Adrenal gland (tissue), 12 donors: ENCODE measurements around the gene MLLT1. TPM values are rescaled to one million over a fixed set of nuclear protein-coding genes. Genes with fewer than 3 reads are reported as not detected.

Source experiments
- DNase-seq, 7 donors: peaks; one replicate each; pipeline ENCODE4 v3.0.0-alpha.2; 2019 to 2020
- H3K27ac ChIP-seq, 5 donors: fragments of 200-600 bp; sonication (generic) in 4 of 5; 1 replicate in 3 of 5; 2 replicates in 2 of 5; pipeline versions ENCODE4 v1.5.1 to v1.8.0; 2016 to 2020; ENCODE audit warnings: mild to moderate bottlenecking in 1 of 5
- H3K27me3 ChIP-seq: fragments of 200-600 bp; 2 replicates; pipeline ENCODE4 v1.8.0; 2021
- H3K36me3 ChIP-seq, 2 donors: fragments of 200-600 bp; replicated peaks in 1 of 2; 1 replicate in 1 of 2; 2 replicates in 1 of 2; pipeline versions ENCODE4 v1.5.1 to v1.8.0; 2018 to 2022
- H3K4me1 ChIP-seq, 2 donors: fragments of 200-600 bp; replicated peaks in 1 of 2; 1 replicate in 1 of 2; 2 replicates in 1 of 2; pipeline versions ENCODE4 v1.5.1 to v1.8.0; 2018 to 2021
- H3K4me3 ChIP-seq, 4 donors: fragments of 200-600 bp; sonication (generic) in 3 of 4; one replicate each; pipeline ENCODE4 v1.5.1; 2016 to 2018
- H3K9me3 ChIP-seq, 3 donors: fragments of 200-600 bp; sonication (generic) in 1 of 3; replicated peaks in 1 of 3; 1 replicate in 2 of 3; 2 replicates in 1 of 3; pipeline versions ENCODE4 v1.5.1 to v1.8.0; 2016 to 2021
- CTCF ChIP-seq, 6 experiments: fragments of 450-650 bp in 4 of 6; fragments of 200-600 bp in 2 of 6; sonication (generic) in 1 of 6; IDR thresholded peaks; 1 replicate in 5 of 6; 2 replicates in 1 of 6; pipeline versions ENCODE4 v1.5.1 to v1.8.0; 2016 to 2021; ENCODE audit warnings: antibody characterized with exemption in 6 of 6, mild to moderate bottlenecking in 2 of 6, moderate library complexity in 1 of 6
- POLR2A ChIP-seq, 2 donors: fragments of 450-650 bp; IDR thresholded peaks; one replicate each; pipeline ENCODE4 v1.6.1; 2017; ENCODE audit warnings: antibody characterized with exemption in 2 of 2, mild to moderate bottlenecking in 2 of 2, moderate library complexity in 1 of 2
- WGBS, 4 donors: extraction: QIAGEN DNeasy Blood & Tissue Kit in 2 of 4; methylation state at CpG; one replicate each; pipeline versions ENCODE4 v1.1.5 to v1.1.7; 2013 to 2017; 5-methylcytosine and 5-hydroxymethylcytosine counted together
- intact Hi-C, 2 donors: fragments of 100-400 bp; cut with DNase I; formaldehyde crosslinking; loops; one replicate each; pipeline versions ENCODE4 v1.14.1 to v1.15.0; 2022 to 2023
- polyA plus RNA-seq, 3 donors: library from polyadenylated mRNA; stranded (reverse); fragments of 200-250 nt in 2 of 3; fragments of 350-450 nt in 1 of 3; fragmentation: Illumina TruSeq in 1 of 3; extraction: RNeasy Lipid Tissue Mini Kit (QIAGEN cat#74804) in 1 of 3; gene quantifications; one replicate each; pipeline ENCODE4 v1.2.3, GENCODE V29; 2013 to 2014
- total RNA-seq, 9 donors: library from RNA; depleted of rRNA in 4 of 9; stranded (reverse); fragments of >200 nt in 4 of 9; fragments of 120-200 nt in 1 of 9; fragmentation: NEBNext Ultra II Directional in 1 of 9; extraction: Animal tissue kit (Norgen Biotek cat#: 25700) in 1 of 9; gene quantifications; one replicate each; pipeline versions ENCODE4 v1.1.0 to v1.2.4, GENCODE V29; 2013 to 2023
- donor health status: healthy with polysubstance abuse.
- donor health status: Bipolar disorder and iron deficiency.
- donor health status: DM: yes; HTN: yes; CAD: no.
- donor health status: DM: no; HTN: no; CAD: no.
- donor health status: DM: no; HTN: no; CAD: no.
- donor health status: DM: yes; HTN: yes; CAD: no.

MLLT1 gene
- total and polyA plus RNA-seq, 12 donors, result 9.3 to 66.3 (median 28.2) TPM

- intact Hi-C loops, result no loop called here
- no peaks in the 10 kb centered on the region for H3K4me1 ChIP-seq
- H3K27ac ChIP-seq, result peak overlapping the region in 2 of 5 donors; percentile 17 to 63
- peak in 3 of 7 donors; percentile 33 to 50 (median 39) for DNase-seq
- H3K27me3 ChIP-seq, result no peaks in the 10 kb centered on the region
- WGBS, 4 donors, result 72 to 83% (median 79%) methylated on average over 5 to 30 of the region's 30 CpGs
- peaks cover 0 to 27% of the 10 kb centered on the region in 2 donors for H3K36me3 ChIP-seq
- H3K4me3 ChIP-seq, result no peak overlapping the region
- no peaks in the 10 kb centered on the region for H3K9me3 ChIP-seq
- TF ChIP-seq POLR2A (IDR thresholded peaks at IDR 0.05) (no peak), CTCF (IDR thresholded peaks at IDR 0.05) (peak; percentile 12 to 50 (median 40))
Observed at GRCh38 chr19:6260912-6261650, 18.7 kb downstream of the MLLT1 start.

GRCh38 chr19:6260376-6260775 lies 19.4 kb downstream of the MLLT1 start:
- H3K27ac ChIP-seq, result no peak overlapping the region
- H3K9me3 ChIP-seq, result no peaks in the 10 kb centered on the region
- no peak overlapping the region for H3K4me3 ChIP-seq
- WGBS, 4 donors, result 90 to 95% (median 93%) methylated on average over 6 to 9 of the region's 9 CpGs
- TF ChIP-seq CTCF (IDR thresholded peaks at IDR 0.05) (no peak), POLR2A (IDR thresholded peaks at IDR 0.05) (no peak)
- no peaks in the 10 kb centered on the region for H3K4me1 ChIP-seq
- peaks cover 0 to 27% of the 10 kb centered on the region in 2 donors for H3K36me3 ChIP-seq
- intact Hi-C loops, result no loop called here
- no peaks in the 10 kb centered on the region for H3K27me3 ChIP-seq
- no peak for DNase-seq

GRCh38 chr19:6259312-6259861 lies 20.4 kb downstream of the MLLT1 start:
- Histone ChIP-seq H3K27me3 (no peaks in the 10 kb centered on the region), H3K4me1 (no peaks in the 10 kb centered on the region), H3K27ac (peak overlapping the region in 1 of 5 donors; percentile 57), H3K9me3 (no peaks in the 10 kb centered on the region), H3K36me3 (peaks cover 0 to 27% of the 10 kb centered on the region in 2 donors), H3K4me3 (no peak overlapping the region)
- intact Hi-C loops, result no loop called here
- no peak for TF ChIP-seq CTCF (IDR thresholded peaks at IDR 0.05)
- WGBS, 4 donors, result 60 to 72% (median 70%) methylated on average over 12 of the region's 12 CpGs
- DNase-seq, result no peak

DNA sequence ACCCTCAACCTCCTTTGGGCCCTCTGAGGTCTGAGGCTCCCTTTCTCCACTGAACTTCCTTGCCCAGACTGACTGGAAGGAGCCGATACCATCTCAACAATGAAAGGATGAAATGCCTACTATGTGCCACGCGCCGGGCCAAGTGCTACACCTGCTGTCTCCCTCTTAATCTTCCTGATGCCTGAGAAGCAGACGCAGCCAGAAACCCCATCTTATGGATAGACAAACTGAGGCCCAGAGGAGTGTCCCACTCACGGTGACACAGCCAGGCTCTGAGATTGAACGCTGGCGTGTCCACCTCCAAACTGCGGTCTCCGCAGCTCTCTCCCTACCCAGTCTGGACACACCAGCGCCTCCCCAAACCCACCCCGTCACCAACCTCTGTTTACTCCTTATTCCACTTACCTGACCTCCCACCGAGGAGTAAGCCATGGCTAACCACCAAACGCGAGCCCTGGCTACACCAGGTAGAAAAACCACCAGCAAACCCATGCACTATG lies 20.9 kb downstream of the MLLT1 start:
- no peak overlapping the region for H3K4me3 ChIP-seq
- no peaks in the 10 kb centered on the region for H3K4me1 ChIP-seq
- peak overlapping the region in 1 of 5 donors; percentile 57 for H3K27ac ChIP-seq
- H3K27me3 ChIP-seq, result no peaks in the 10 kb centered on the region
- intact Hi-C loops, result no loop called here
- no peaks in the 10 kb centered on the region for H3K9me3 ChIP-seq
- TF ChIP-seq CTCF (IDR thresholded peaks at IDR 0.05) (no peak), POLR2A (IDR thresholded peaks at IDR 0.05) (no peak)
- peaks cover 0 to 27% of the 10 kb centered on the region in 2 donors for H3K36me3 ChIP-seq
- WGBS, 4 donors, result 92 to 97% (median 94%) methylated on average over 15 of the region's 15 CpGs
- DNase-seq, result no peak
